ENCODE results near the gene OBSL1. TPM values are rescaled to one million over a fixed set of nuclear protein-coding genes. Genes with fewer than 3 reads are reported as not detected.

The OBSL1 gene
- total RNA-seq, 3 donors from 2014 or later (not counting 1 experiment from before 2014, with no cell fraction given), result 0.07 to 8.8 (median 0.32) TPM

DNA sequence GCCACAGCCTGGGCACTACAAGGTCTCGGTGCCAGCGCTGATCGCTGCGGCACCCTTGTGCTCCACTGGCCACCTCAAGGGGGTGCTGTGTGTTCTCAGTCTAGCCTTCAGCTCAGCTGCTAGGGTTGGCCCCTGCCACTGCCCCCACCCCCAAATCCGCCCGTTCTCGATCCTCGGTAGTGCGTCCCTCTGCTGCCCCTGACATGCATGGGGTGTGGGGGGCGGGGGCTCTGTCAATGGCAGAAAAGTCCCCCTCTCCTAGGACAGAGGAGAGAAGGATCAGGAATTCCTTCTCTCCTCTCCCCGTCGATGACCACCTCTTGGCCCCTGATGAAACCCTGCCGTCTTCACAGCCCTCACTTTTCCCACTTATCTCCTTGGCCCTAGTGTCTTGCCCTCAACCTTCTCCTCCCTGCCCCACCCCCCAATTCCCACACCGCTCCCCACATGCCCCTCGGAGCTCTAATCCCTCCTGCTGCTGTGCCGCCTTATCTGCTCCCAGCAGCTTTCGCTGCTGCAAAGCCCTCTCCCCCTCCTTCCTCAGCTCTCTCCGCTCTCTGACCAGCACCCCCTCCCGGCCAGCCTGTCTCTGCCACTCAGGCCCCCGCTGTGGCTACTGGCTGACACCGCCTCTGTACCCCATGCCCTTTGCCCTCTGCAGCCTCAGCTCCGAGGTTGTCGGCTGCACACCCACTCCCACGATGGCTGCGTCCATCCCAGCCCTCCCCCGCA, 61.4 kb downstream of the OBSL1 start:
- 3% methylated on average over 21 of the region's 26 CpGs for WGBS (ENCODE audit: insufficient coverage)
- Mint-ChIP-seq H3K4me1 (peaks cover 8 to 28% of the 10 kb centered on the region in 2 donors), H3K4me3 (no peak overlapping the region), H3K9me3 (no peaks in the 10 kb centered on the region), H3K36me3 (peaks cover under 1% of the 10 kb centered on the region), H3K27me3 (ENCODE audit: low read depth in 2 of 2) (peaks cover 25 to 46% of the 10 kb centered on the region in 2 donors), H3K27ac (peak overlapping the region in 1 of 2 donors; percentile 35)
- no peak overlapping the region for H3K27ac ChIP-seq (ENCODE audit: low read length)
- H3K36me3 ChIP-seq (ENCODE audit: control insufficient read depth, insufficient read depth, low read length), result peaks cover 21% of the 10 kb centered on the region
- no peaks in the 10 kb centered on the region for H3K9me3 ChIP-seq (ENCODE audit: control insufficient read depth, insufficient read depth, low read length)
- TF ChIP-seq, protein P1, sequence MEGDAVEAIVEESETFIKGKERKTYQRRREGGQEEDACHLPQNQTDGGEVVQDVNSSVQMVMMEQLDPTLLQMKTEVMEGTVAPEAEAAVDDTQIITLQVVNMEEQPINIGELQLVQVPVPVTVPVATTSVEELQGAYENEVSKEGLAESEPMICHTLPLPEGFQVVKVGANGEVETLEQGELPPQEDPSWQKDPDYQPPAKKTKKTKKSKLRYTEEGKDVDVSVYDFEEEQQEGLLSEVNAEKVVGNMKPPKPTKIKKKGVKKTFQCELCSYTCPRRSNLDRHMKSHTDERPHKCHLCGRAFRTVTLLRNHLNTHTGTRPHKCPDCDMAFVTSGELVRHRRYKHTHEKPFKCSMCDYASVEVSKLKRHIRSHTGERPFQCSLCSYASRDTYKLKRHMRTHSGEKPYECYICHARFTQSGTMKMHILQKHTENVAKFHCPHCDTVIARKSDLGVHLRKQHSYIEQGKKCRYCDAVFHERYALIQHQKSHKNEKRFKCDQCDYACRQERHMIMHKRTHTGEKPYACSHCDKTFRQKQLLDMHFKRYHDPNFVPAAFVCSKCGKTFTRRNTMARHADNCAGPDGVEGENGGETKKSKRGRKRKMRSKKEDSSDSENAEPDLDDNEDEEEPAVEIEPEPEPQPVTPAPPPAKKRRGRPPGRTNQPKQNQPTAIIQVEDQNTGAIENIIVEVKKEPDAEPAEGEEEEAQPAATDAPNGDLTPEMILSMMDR (IDR thresholded peaks at IDR 0.05), result peak; percentile 50
- DNase-seq (peak; percentile 30 to 73), ATAC-seq (peak; percentile 78 to 90 (median 90))
- no peak overlapping the region for H3K4me3 ChIP-seq (ENCODE audit: low read length)
- intact Hi-C loops (cut with micrococcal nuclease), result no loop called here
- H3K4me1 ChIP-seq (ENCODE audit: control insufficient read depth, insufficient read depth, low read length), result peaks cover 12% of the 10 kb centered on the region
- H3K27me3 ChIP-seq (ENCODE audit: control insufficient read depth, insufficient read depth, low read length), result peaks cover 41% of the 10 kb centered on the region

DNA sequence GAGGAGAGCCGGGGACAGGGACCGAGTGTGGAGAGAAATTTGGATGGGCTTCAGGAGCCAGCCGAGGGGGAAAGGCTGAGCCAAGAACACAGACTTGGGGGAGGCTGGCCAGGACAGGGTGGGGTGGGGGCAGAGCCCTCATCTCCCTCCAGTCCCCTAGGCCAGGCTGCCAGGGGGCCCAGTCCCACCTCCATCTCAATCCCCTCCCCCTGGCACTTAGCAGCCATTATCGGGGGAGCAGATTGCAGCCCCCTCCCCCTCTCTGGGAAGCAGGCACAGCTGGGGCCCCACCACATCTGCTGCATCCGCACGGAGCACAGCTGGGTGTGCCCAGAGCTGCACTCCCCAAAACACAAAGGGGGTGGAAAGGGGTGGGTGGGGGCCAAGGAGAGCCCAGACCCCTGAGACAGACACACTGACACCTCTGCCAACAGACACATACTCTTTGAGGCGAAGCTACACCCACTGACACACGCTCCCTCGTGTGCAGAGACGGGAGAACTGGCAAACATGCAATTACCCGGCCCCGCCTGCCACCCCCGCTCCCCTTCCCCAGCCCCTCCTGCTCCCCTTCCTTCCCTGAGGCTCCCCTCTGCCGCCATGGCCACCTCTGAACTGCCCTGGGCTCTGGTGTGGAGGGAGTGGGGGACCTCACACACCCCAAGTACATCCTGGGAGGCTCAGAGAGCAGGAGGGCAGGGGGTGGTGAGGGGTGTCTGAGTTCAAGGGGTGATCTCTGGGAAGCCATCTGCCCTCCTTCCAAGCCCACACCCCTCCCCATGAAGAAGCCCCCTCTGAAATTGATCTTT, 62.2 kb downstream of the OBSL1 start:
- Mint-ChIP-seq H3K27me3 (ENCODE audit: low read depth in 2 of 2) (peaks cover 21 to 42% of the 10 kb centered on the region in 2 donors), H3K36me3 (peaks cover 7% of the 10 kb centered on the region), H3K4me3 (no peak overlapping the region), H3K27ac (peak overlapping the region in 1 of 2 donors; percentile 35), H3K9me3 (no peaks in the 10 kb centered on the region), H3K4me1 (peaks cover 7 to 27% of the 10 kb centered on the region in 2 donors)
- peaks cover 12% of the 10 kb centered on the region for H3K4me1 ChIP-seq (ENCODE audit: control insufficient read depth, insufficient read depth, low read length)
- intact Hi-C loops (cut with micrococcal nuclease), result no loop called here
- H3K27me3 ChIP-seq (ENCODE audit: control insufficient read depth, insufficient read depth, low read length), result peaks cover 36% of the 10 kb centered on the region
- 15% methylated on average over 13 of the region's 14 CpGs for WGBS (ENCODE audit: insufficient coverage)
- peaks cover 28% of the 10 kb centered on the region for H3K36me3 ChIP-seq (ENCODE audit: control insufficient read depth, insufficient read depth, low read length)
- no peaks in the 10 kb centered on the region for H3K9me3 ChIP-seq (ENCODE audit: control insufficient read depth, insufficient read depth, low read length)
- TF ChIP-seq, protein P1 (IDR thresholded peaks at IDR 0.05), result no peak
- no peak overlapping the region for H3K4me3 ChIP-seq (ENCODE audit: low read length)
- DNase-seq (no peak), ATAC-seq (peak; percentile 24 to 32 (median 25))
- H3K27ac ChIP-seq (ENCODE audit: low read length), result no peak overlapping the region

DNA sequence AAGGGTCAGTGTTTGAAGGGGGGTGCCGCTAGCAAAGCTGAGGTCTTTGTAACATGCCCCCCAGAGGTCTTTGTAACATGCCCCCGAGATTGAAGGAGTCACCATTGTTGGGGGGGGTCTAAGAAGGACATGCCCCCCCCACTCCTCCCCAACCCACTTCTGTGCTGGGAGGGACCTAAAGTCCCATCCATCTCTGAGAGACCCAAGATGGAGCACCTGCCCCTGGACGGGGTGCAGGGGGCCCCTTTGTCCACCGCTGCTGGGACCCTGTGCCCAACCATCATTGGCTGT, 63.0 kb downstream of the OBSL1 start:
- Histone ChIP-seq H3K36me3 (ENCODE audit: control insufficient read depth, insufficient read depth, low read length) (peaks cover 33% of the 10 kb centered on the region), H3K9me3 (ENCODE audit: control insufficient read depth, insufficient read depth, low read length) (no peaks in the 10 kb centered on the region), H3K27ac (ENCODE audit: low read length) (no peak overlapping the region), H3K4me1 (ENCODE audit: control insufficient read depth, insufficient read depth, low read length) (peaks cover 12% of the 10 kb centered on the region), H3K27me3 (ENCODE audit: control insufficient read depth, insufficient read depth, low read length) (peaks cover 33% of the 10 kb centered on the region), H3K4me3 (ENCODE audit: low read length) (no peak overlapping the region)
- TF ChIP-seq, protein P1 (IDR thresholded peaks at IDR 0.05), result no peak
- no peak for ATAC-seq
- Mint-ChIP-seq H3K27me3 (ENCODE audit: low read depth in 2 of 2) (peaks cover 13 to 35% of the 10 kb centered on the region in 2 donors), H3K4me3 (no peak overlapping the region), H3K4me1 (peaks cover 0 to 19% of the 10 kb centered on the region in 2 donors), H3K9me3 (no peaks in the 10 kb centered on the region), H3K27ac (no peak overlapping the region), H3K36me3 (peaks cover 7% of the 10 kb centered on the region)
- DNase-seq, result no peak
- intact Hi-C loops (cut with micrococcal nuclease), result no loop called here
- 78% methylated on average over 4 of the region's 4 CpGs for WGBS (ENCODE audit: insufficient coverage)
